Hypothalamus (tissue), 51 donors: ENCODE measurements around the gene ATP6V1F.

Experiments used
- DNase-seq, 51 donors: peaks; one replicate each; lab custom pipeline; 2025; lab: John Stamatoyannopoulos, UW

Gene ATP6V1F

GRCh38 chr7:128880791-128881457 lies 18.3 kb downstream of the ATP6V1F start:
- no peak for DNase-seq

DNA sequence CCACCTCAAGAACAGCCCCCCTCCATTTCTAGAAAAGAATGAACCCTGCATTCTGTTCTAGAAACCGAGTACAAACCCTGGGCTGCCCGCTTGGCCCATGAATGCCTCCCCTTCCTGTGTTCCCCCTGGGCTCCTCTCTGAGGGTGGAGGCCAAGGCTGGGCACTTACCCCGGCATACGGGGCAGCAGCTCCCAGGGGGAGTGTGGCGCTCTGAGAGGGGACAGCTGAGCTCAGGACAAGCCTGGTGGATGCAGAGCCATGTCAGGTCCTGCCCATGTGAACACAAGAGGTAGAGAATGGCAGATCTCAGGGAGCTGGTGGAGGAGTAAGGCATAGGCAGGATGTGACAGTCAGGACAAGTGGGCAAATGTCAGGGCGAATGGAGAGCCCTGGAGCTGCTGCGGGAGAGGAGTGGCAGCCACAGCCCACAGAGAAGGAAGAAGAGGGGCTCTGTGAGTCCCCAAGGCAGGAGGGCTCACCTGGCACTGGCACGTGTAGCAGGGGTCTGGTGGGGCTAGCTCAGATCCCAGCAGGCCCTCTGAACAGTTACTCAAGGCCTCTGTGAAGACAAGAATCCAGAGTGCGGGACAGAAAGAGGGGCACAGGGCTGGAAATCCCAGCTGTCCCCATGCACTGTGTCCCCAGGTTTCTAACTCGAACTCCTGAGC lies 18.9 kb downstream of the ATP6V1F start:
- no peak for DNase-seq

- DNase-seq: no peak
Observed at GRCh38 chr7:128882134-128882533, 19.5 kb downstream of the ATP6V1F start.

GRCh38 chr7:128883622-128884448 lies 21.2 kb downstream of the ATP6V1F start:
- DNase-seq: peak in 48 of 51 donors; percentile 8 to 85 (median 53)

DNA sequence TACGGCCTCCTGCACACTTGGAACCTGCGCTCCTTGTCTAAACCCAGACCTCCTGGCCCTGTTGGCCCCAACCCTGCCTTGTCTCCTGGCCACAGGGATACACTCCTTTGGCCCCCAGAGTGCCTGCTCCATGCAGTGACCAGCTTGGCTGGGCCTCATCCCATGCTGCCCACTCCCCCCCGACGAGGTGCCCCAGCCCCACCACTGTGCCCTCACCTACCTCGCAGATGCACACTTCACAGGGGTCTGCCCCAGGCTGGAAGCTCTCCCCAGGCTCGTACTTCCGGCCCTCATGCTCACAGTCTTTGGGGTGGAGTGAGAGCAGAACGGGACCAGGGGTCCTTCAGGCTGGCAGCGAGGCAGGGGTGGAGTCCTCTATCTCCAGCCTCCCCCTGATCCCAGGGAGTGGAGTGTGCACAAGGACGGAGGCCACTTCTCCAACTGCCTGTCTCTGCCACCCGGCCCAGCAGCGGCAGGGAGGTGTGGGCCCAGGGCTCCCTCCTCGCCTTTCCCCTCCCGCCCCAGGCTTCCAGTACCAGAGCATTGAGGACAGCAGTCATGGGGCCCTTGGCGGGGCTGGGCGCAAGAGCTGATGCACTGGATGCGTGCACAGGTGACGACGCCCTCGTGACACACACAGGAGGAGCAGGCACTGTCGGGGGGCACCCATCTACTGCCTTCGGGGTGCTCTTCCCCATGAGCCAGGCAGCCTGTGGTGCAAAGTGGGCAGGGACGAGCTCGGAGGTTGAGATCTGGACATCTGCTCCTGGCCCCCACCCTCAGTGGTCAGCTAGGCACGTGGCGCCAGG lies 22.1 kb downstream of the ATP6V1F start:
- no peak for DNase-seq

DNA sequence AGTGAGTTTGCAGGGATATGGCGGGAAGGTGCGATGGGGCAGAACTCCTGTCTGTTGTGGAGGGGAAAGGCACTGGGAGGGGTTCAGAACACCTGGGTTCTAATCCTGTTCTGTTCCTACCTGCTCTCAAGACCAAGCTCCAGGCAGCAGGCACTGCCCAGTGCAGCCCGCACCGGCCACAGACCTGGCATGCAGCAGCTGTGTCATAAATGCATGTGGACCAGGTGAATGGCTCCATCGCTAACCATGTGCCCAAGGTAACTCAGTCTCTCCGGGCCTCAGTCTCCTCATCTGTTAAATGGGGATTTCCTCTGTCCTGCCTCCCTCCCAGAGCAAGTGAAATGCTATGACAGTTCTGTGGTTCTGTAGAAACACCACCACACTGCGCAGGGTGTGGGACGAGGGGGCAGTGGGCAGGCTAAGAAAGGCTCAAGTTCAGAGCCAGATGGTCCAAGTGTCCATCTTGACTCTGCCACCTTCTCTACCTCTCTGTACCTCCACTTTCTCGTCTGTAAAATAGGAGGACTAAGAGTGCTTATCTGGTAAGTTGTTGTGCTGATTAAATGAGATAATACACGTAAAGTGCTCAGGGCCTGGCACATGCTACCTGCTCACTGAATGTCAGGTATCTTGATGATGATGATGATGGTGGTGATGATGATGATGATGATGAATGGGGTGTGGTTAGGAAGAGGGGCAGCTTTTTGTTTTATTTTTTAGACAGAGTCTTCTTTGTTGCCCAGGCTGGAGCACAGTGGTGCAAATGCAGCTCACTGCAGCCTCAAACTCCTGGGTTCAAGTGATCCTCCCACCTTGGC lies 22.9 kb downstream of the ATP6V1F start:
- DNase-seq: no peak

DNA sequence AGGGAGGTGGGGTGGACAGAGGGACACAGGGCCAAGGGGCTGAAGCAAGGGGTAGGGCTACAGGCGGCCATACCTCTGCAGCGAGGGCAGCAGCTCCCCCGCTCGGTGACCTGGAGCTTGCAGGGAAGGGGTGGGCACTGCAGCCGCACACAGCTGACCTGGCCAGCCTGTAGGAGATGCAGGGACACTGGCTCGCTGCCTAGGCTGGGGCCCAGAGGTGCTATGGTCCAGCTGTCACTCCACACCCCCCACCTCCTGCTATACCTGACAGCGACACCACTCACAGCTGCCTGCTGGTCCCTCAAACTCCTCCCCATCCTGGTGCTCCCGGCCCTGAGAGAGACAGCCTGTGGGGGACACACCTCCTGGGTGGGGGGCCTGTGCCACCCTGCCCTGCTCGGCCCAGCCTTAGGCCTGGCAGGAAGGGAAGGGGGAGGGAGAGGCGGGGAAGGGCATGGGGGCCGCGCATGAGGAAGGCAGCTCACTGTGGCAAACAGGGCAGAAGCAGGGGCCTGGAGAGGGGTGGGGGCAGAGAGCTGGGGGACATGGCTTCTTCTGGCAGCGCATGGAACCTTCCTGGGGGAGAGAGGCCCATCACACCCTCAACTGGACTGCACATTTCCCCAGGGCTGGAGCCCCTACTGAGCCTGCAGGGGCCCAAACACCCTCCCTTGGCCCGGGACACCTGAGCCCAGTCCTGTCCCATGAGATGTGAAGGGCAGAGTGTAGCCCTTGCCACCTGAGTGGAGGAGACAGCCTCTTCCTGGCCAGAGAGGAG lies 23.9 kb downstream of the ATP6V1F start:
- no peak for DNase-seq

DNA sequence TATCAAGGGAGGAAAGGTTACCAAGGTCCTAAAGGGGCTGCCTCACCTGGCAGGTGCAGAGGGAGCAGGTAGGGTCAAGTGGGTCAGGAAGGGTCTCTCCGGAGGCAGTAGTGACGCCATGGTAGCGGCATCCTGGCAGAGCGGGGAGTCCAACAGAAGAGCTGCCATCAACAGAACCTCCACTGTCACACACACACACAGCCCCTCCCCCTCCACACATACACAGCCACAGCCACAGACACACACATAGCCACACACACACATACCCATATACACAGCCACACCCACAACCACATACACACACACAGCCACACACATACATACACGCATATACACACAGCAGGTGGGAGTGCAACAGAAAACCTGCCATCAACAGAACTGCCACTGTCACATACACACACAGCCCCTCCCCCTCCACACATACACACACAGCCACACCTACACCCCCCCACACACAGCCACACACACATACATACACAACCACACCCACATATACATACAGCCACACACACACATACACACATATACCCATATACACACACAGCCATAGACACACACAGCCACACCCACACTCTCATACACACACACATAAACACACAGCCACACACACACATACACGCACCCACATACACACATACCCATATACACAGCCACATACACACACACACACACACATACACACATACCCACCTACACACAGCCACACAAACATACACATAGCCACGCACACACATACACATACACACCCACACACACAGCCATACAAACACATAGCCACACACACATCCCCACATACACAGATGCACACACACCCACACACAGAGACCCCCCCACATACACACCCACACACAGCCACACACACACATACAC lies 24.7 kb downstream of the ATP6V1F start:
- DNase-seq: no peak

DNA sequence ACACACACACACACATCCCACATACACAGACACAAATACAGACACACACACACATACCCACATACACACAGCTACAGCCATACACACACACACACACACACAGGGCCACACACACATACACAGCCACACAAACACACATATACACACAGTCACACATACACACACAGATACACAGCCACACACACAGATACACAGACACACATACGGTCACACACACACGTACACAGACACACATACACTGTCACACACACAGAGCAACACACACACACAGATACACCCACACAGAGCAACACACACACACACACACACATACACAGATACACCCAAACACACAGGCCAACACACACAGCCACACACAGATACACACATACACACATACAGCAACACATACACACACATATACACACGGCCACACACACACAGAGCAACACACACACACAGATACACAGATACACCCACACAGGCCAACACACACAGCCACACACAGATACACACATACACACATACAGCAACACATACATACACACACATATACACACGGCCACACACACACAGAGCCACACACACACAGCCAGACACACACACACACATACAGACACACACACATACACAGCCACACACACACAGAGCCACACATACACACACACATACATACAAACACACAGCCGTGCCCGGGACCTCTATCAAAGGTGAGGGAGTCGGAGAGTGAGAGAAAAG lies 25.5 kb downstream of the ATP6V1F start:
- DNase-seq: no peak

GRCh38 chr7:128888756-128889095 lies 26.1 kb downstream of the ATP6V1F start:
- DNase-seq: no peak

GRCh38 chr7:128889121-128889520 lies 26.5 kb downstream of the ATP6V1F start:
- DNase-seq: no peak

- no peak for DNase-seq
Observed at GRCh38 chr7:128890306-128891109, 27.9 kb downstream of the ATP6V1F start.

DNA sequence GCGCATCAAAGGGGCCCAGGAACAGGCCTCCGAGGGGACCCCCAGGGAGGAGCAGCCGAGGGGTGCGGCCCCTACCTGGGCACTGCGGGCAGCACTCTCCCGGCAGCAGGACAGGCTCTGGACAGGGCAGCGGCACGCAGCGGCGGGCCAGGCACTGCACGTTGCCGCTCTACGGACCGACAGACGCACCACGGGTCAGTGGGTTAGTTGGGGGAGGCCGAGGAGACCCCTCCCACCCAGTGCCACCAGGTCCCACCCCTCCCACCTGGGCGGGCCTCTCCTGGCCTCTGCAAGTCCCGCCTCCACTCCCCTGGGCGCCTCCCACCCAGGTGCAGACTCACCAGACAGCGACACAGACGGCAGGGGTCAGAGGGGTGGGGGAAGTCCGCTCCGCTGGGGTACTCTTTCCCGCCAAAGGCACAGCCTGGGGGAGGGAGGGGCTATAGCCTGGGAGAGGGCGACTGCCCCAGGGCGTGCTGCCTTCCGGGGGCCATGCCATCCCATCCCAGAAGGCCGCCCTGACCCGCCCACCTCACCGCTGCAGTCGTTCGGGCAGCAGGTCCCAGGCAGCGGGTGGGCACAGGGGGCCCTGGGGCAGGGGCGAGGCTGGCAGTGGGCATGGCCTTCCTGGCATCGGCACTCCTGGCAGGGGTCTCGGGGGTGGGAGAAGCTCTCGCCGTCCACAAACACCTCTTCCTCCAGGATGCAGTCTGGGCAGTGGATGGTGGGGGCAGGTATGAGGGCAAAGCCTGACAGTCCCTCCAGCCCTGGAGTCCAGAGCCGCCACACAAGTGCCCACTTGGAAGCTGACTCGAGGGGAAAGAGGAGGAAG lies 28.7 kb downstream of the ATP6V1F start:
- DNase-seq: no peak

GRCh38 chr7:128891942-128892269 lies 29.2 kb downstream of the ATP6V1F start:
- no peak for DNase-seq

- DNase-seq: no peak
Observed at GRCh38 chr7:128892521-128893250, 30.0 kb downstream of the ATP6V1F start.
